ENCODE measurements around the gene CENPO.

- TF ChIP-seq, protein P1, sequence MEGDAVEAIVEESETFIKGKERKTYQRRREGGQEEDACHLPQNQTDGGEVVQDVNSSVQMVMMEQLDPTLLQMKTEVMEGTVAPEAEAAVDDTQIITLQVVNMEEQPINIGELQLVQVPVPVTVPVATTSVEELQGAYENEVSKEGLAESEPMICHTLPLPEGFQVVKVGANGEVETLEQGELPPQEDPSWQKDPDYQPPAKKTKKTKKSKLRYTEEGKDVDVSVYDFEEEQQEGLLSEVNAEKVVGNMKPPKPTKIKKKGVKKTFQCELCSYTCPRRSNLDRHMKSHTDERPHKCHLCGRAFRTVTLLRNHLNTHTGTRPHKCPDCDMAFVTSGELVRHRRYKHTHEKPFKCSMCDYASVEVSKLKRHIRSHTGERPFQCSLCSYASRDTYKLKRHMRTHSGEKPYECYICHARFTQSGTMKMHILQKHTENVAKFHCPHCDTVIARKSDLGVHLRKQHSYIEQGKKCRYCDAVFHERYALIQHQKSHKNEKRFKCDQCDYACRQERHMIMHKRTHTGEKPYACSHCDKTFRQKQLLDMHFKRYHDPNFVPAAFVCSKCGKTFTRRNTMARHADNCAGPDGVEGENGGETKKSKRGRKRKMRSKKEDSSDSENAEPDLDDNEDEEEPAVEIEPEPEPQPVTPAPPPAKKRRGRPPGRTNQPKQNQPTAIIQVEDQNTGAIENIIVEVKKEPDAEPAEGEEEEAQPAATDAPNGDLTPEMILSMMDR (conservative IDR thresholded peaks at IDR 0.05; ENCODE audit: low read length) = no peak
- no peak for TF ChIP-seq EZH2phosphoT487 (IDR thresholded peaks at IDR 0.05; ENCODE audit: borderline replicate concordance, low read depth, low read length)
Measured at GRCh38 chr2:24820598-24821432, 27.6 kb downstream of the CENPO start.
